Measurements from ENCODE around the gene INTS1. TPM values are rescaled to one million over a fixed set of nuclear protein-coding genes. Genes with fewer than 3 reads are reported as not detected.

The INTS1 gene, protein sequence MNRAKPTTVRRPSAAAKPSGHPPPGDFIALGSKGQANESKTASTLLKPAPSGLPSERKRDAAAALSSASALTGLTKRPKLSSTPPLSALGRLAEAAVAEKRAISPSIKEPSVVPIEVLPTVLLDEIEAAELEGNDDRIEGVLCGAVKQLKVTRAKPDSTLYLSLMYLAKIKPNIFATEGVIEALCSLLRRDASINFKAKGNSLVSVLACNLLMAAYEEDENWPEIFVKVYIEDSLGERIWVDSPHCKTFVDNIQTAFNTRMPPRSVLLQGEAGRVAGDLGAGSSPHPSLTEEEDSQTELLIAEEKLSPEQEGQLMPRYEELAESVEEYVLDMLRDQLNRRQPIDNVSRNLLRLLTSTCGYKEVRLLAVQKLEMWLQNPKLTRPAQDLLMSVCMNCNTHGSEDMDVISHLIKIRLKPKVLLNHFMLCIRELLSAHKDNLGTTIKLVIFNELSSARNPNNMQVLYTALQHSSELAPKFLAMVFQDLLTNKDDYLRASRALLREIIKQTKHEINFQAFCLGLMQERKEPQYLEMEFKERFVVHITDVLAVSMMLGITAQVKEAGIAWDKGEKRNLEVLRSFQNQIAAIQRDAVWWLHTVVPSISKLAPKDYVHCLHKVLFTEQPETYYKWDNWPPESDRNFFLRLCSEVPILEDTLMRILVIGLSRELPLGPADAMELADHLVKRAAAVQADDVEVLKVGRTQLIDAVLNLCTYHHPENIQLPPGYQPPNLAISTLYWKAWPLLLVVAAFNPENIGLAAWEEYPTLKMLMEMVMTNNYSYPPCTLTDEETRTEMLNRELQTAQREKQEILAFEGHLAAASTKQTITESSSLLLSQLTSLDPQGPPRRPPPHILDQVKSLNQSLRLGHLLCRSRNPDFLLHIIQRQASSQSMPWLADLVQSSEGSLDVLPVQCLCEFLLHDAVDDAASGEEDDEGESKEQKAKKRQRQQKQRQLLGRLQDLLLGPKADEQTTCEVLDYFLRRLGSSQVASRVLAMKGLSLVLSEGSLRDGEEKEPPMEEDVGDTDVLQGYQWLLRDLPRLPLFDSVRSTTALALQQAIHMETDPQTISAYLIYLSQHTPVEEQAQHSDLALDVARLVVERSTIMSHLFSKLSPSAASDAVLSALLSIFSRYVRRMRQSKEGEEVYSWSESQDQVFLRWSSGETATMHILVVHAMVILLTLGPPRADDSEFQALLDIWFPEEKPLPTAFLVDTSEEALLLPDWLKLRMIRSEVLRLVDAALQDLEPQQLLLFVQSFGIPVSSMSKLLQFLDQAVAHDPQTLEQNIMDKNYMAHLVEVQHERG (N-terminal part only)
- 10 to 100 TPM; 38.0 to 68.0 (median 51.8) TPM for polyA plus RNA-seq (ENCODE audit: insufficient read depth in 1 of 5, insufficient read length in 5 of 5, low replicate concordance in 1 of 5)
- long read RNA-seq, donor 1, partial matches to known transcripts, result 0 of 1 reads
- long read RNA-seq, donor 1, other reads (novel, unspliced or antisense), result 0 of 1 reads
- long read RNA-seq, donor 2, result 0 reads
- long read RNA-seq, donor 3, partial matches to known transcripts, result 5 of 5 reads
- long read RNA-seq, donor 3, other reads (novel, unspliced or antisense), result 0 of 5 reads
- long read RNA-seq, donor 4, result 0 reads
- long read RNA-seq, donor 5, result 0 reads
- long read RNA-seq, donor 6, full-length matches to known transcripts, result 2 of 2 reads
- long read RNA-seq, donor 6, partial matches to known transcripts, result 0 of 2 reads
- long read RNA-seq, donor 6, other reads (novel, unspliced or antisense), result 0 of 2 reads
- long read RNA-seq, donor 7, full-length matches to known transcripts, result 2 of 16 reads
- long read RNA-seq, donor 7, partial matches to known transcripts, result 14 of 16 reads
- long read RNA-seq, donor 7, other reads (novel, unspliced or antisense), result 0 of 16 reads
- long read RNA-seq, donor 8, result 0 reads

DNA sequence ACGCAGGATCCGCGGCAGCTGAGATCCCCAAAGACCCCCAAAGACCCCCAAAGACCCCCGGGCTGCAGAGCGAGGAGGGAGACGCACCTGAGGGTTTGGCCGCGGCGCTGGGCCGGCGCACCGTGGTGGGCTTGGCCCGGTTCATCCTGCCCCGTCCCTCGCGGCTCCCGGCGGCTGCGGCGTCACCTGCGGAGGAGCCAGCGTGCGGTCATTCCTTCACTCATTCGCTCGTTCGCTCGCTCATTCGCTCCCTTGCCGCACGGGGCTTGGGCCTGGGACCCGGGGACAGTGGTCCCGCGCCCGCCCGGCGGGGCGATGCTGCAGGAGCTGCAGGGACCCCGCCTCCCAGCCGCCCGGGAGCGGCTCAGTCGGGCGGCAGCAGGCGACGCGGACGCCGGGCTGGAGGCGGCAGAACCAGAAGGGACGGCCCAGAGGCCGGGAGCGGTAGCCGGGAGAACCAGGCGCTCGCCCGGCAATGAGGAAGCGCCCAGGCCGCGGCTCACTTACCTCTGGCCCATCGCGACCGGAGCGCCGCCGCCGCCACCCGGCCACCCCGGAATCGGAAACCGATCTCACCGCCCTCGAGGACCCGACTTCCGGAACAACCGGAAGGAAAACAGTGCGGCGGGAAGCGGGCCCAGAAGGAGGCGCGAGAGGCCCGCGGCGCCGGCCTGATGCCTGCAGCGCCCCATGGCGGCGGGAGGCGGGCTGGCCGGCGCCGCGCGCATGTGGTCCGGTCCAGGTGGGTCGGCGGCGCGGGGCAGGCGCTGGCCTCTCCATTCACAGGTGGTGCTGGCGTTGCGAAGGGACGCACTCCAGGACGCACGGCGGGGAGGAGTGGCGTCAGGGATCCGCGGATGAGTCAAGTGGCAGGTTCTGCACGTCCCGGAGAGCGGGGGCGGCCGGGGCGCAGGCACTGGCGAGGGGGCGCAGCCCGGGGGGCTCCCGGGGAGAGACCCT is at the start of gene INTS1:
TSS of gene INTS1 (minus strand) at position 574 of the 960 bp plus-strand sequence. CDS start at position 145, 429 bp downstream.
- DNase-seq, result peak; percentile 88 to 90

DNA sequence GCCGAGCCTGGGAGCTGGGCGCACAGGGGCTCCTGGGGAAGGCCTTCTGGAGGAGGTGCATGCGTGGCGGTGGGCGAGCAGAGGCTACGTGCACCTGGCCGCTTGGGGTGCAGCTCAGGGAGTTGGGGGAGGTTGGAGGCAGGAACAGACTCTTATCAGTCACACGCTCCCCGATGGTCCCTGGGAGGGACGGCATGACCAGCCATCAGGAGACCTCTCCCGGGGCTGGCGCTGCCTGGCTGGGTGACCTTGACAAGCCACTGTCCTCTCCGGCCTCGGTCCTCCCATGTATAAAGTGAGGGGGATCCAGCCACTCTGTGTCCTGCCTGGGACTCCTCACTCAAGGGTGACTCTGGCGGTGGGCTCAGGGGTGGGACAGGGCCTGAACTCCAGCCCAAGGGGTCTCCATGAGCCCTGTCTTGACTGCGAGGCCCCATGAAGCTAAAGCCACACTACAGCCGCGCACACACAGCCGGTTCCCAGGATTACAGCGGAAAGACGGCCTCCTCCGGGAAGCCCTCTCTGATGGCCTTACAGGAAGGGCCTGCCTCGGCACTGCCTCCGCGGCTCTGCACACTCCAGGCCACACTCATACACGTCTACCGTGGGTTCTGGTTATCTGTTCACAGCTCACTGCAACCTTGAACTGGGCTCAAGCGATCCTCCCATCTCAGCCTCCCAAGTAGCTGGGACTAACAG is 49.5 kb upstream of the INTS1 start:
- DNase-seq, result no peak

- no peak for DNase-seq
Observed at GRCh38 chr7:1552200-1552599, 48.0 kb upstream of the INTS1 start.

DNA sequence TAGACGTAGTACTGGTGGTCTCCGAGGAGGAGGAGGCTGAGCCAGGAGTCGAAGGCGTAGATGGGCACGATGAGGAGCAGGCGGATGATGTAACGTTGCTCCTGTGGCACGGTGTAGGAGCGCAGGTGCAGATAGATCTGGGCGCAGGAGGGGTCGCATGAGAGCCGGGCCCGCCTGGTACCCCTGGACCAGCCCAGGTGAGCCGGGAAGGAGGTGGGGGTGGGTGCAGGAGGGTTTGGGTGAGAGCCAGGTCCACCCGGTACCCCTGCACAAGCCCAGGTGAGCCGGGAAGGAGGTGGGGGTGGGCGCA is 46.6 kb upstream of the INTS1 start:
- no peak for DNase-seq

- no peak for DNase-seq
Observed at GRCh38 chr7:1550005-1550845, 46.0 kb upstream of the INTS1 start.

DNA sequence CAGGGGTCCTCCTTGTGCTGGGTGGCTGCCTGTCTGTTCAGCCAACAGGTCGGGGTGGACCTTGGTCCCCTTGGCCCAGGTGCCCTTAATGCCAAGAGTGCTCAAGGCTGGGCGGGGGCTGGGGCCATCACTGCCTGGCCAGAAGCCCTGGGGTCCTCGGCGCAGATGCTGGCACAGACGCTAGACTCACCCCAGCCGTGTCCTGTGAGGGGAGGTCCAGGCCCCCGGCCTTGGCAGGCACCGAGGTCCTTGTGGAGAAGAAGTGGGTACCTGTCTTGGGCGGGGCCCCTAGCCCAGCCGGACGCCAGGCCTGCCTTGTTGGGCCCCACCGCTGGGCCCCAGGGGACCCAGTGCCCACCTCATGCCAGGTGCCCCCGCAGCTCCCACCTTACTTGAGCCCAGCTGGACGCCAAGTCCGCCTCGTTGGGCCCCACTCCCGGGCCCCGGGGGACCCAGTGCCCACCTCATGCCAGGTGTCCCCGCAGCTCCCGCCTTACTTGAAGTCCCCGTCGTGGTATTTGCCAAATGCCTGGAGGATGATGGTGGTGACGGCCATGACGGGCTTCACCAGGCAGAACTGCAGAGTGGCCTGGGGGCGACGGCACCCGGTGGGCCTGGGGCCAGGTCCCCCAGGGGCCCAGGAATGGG is 45.3 kb upstream of the INTS1 start:
- no peak for DNase-seq

- no peak for DNase-seq
Observed at GRCh38 chr7:1548944-1549343, 44.8 kb upstream of the INTS1 start.

DNA sequence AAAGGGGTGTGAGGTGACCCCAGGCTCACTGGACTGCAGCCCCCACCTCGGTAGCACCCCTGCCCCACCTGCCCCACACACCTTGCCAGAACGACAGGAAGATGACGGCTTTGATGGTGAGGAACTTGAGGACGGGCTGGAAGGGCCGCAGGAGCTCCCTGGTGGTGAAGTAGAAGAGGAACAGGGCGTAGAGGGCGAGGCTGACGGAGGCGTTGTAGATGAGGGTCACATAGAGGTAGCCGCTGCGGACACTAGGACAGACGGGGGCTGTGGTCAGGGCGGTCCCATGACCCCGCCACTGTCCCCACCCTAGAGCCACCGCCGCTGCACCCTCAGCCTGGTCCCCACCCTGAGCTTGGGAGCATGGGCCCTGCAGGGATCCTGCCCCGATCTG is 44.2 kb upstream of the INTS1 start:
- DNase-seq, result no peak

- DNase-seq, result no peak
Observed at GRCh38 chr7:1547777-1548437, 43.7 kb upstream of the INTS1 start.

DNA sequence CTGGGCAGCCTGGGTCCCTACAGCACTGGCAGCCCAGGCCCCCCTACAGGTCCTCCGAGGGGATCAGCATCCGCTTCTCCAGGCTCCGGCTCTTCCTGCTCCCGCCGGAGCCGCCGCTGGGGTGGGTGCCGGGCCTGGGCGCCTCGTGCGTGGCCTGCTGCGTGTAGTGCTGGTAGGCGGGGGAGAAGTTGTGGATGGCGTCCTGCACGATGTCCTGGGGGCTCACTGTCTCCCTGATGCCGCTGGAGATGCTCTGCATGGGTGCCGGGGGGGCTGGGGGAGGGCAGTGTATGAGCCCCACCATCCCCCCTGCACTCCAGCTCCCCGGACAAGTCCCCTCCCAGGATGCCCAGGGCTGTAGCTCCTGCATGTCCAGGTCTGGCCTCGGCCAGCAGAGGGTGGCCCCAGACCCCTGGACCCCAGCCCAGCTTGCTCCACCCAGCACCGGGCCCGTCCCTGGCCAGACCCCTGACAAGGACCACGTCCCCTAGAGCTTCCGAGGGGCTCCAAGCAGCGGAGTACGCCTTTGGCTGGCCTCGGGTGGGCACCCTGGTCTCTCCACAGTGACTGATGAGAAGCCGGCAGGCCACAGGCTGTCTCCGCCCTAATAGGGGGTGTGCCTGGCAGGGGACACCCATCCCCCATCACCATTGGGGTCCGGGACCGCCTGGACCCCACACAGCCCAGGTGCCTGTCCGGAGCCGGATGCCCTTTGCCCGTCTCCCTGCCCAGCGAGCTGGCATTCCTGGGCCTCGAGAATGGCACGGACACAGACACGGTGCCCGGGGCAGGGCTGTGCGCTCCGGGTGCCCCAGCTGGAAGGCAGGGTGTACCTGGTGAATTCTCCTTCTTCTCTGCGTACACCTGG is 43.0 kb upstream of the INTS1 start:
- DNase-seq, result no peak

GRCh38 chr7:1546274-1546908 is 42.2 kb upstream of the INTS1 start:
- no peak for DNase-seq

DNA sequence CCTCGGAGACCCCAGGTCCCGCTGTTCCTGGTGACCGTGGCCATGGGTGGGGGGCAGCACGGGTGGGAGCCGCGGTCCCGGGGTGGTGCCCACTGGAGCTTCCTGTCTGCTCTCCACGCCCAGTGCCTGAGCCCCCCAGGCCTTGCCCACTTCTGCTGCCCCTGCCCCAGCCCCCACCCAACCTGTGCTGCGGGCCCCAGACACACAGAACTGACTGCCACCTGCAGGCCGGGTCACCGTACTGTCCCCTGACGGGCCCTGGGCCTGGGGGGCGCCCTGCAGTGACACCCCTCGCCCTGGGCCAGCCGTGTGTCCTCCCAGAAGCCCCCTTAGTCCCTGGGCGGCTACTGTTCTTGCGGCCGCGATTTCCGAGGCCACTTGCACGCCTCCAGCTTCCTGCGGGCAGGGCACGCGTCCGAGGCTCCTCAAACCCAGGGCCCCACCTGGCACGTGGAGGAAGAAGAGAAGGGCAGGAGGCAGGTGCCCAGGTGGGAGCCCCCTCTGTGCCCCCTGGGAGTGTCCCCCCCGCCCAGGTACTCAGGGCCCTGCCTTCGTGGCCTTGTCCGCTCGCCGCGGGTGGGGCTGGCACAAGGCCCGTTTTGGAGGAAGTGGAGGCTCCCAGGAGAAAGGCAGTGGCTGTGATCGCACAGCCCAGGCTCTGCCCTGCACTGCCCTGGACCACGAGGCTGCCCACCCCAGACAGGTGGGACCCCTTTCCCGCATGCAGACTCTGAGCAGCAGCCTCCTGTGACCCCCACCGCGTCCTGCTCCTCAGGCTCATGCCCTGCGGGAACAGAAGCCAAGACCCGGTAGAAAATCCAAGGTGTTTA is 41.4 kb upstream of the INTS1 start:
- DNase-seq, result no peak

- DNase-seq, result no peak
Observed at GRCh38 chr7:1544896-1545416, 40.8 kb upstream of the INTS1 start.
